Panc1 (cell line): ENCODE results near the gene DIAPH2. TPM values are rescaled to one million over a fixed set of nuclear protein-coding genes. Genes with fewer than 3 reads are reported as not detected.

Source experiments
- ATAC-seq: fragments of 200-7000 bp; cut with Tn5 transposase; 2 replicates; pipeline ENCODE4 v1.9.1; 2020; ENCODE audit warnings: mild to moderate bottlenecking, moderate library complexity
- BruUV-seq: library from RNA; stranded (reverse); fragments of 400-500 nt; replicated peaks from 2 replicates; lab custom pipeline; 2021; lab: Mats Ljungman, UMichigan
- CTCF ChIA-PET: fragments of 300-600 bp; sonication (Branson Sonifier 250); formaldehyde crosslinking; loops from one replicate; lab custom pipeline; 2022; ENCODE audit warnings: antibody characterized with exemption; lab: Charles Lee
- POLR2A ChIA-PET: fragments of 300-600 bp; sonication (Branson Sonifier 250); formaldehyde crosslinking; loops from one replicate; lab custom pipeline; 2022; ENCODE audit warnings: antibody characterized with exemption; lab: Charles Lee
- DNase-seq: peaks from one replicate; pipeline ENCODE4 v3.0.0-alpha.2; 2010; ENCODE audit warnings: low read depth, low spot score
- H3K27ac ChIP-seq: 2 replicates; pipeline ENCODE4 v1.5.1; 2011; ENCODE audit warnings: mild to moderate bottlenecking, low read length, inconsistent platforms
- H3K27me3 ChIP-seq: fragments of 200-500 bp; sonication (Bioruptor generic); 2 replicates; pipeline ENCODE4 v1.6.0; 2014; ENCODE audit warnings: low read length, inconsistent platforms; ENCODE audit not compliant: control insufficient read depth, insufficient read depth
- H3K36me3 ChIP-seq: fragments of 200-500 bp; sonication (Bioruptor generic); 2 replicates; pipeline ENCODE4 v1.5.1; 2014; ENCODE audit warnings: inconsistent platforms, mild to moderate bottlenecking, low read length, moderate library complexity; ENCODE audit not compliant: control insufficient read depth, insufficient read depth
- H3K4me1 ChIP-seq: 2 replicates; pipeline ENCODE4 v1.5.1; 2011; ENCODE audit warnings: inconsistent platforms, mild to moderate bottlenecking, low read length, moderate library complexity; ENCODE audit not compliant: control insufficient read depth, insufficient read depth
- H3K4me3 ChIP-seq, 2 experiments: 2 replicates each; pipeline ENCODE4 v1.5.1; 2011 to 2012; ENCODE audit warnings: low read depth in 2 of 2, low read length in 2 of 2, mild to moderate bottlenecking in 2 of 2, inconsistent platforms in 1 of 2, moderate library complexity in 1 of 2
- H3K9me3 ChIP-seq: fragments of 200-500 bp; sonication (Bioruptor generic); 2 replicates; pipeline ENCODE4 v1.5.1; 2014; ENCODE audit warnings: low read depth, mild to moderate bottlenecking, inconsistent platforms, low read length, moderate library complexity; ENCODE audit not compliant: control insufficient read depth, insufficient read depth
- CTCF ChIP-seq: fragments of 450-650 bp; IDR thresholded peaks from 2 replicates; pipeline ENCODE4 v1.5.1; 2017; ENCODE audit warnings: mild to moderate bottlenecking
- POLR2AphosphoS5 ChIP-seq: IDR thresholded peaks from 2 replicates; pipeline ENCODE4 v1.6.1; 2012; ENCODE audit warnings: mild to moderate bottlenecking, low read depth, low read length, moderate library complexity
- REST ChIP-seq, 2 experiments: IDR thresholded peaks; 2 replicates each; pipeline ENCODE4 v1.6.1; 2011 to 2012; ENCODE audit warnings: low read depth in 2 of 2, control low read depth in 1 of 2, low read length in 1 of 2, mild to moderate bottlenecking in 1 of 2, moderate library complexity in 1 of 2; ENCODE audit not compliant: insufficient read depth in 1 of 2
- SIN3A ChIP-seq: IDR thresholded peaks from 2 replicates; pipeline ENCODE4 v1.6.1; 2012; ENCODE audit warnings: low read depth, mild to moderate bottlenecking, low read length, moderate library complexity, borderline replicate concordance; ENCODE audit not compliant: insufficient read depth
- TCF7L2 ChIP-seq: IDR thresholded peaks from 2 replicates; pipeline ENCODE4 v1.6.1; 2011; ENCODE audit warnings: mild to moderate bottlenecking, low read depth, low read length, inconsistent platforms
- in situ Hi-C: cut with HindIII; loops from 2 replicates; pipeline ENCODE4 v1.10.0; 2016; ENCODE audit warnings: low sequenced_read_pairs, low pct_unique_long_range_greater_than_20kb
- intact Hi-C: fragments of 100-400 bp; cut with micrococcal nuclease; formaldehyde crosslinking; loops from one replicate; pipeline ENCODE4 v1.10.0; 2022; ENCODE audit not compliant: unreplicated experiment
- total RNA-seq: library from RNA; stranded (reverse); gene quantifications from one replicate; pipeline ENCODE4 v1.2.1, GENCODE V29; 2021; ENCODE audit not compliant: unreplicated experiment

DIAPH2 gene
- total RNA-seq, 1 experiment from 2014 or later: 17.0 TPM

GRCh38 chrX:96721354-96721753 lies 36.7 kb downstream of the DIAPH2 start:
- H3K4me1 ChIP-seq: no peaks in the 10 kb centered on the region
- no TSS peak for BruUV-seq
- H3K36me3 ChIP-seq: no peaks in the 10 kb centered on the region
- H3K4me3 ChIP-seq: no peak overlapping the region
- TF ChIP-seq SIN3A (no peak), TCF7L2 (no peak), CTCF (no peak), REST (IDR thresholded peaks at IDR 0.05; ENCODE audit: insufficient read depth in 1 of 2, low read depth in 2 of 2, low read length in 1 of 2) (no peak)
- POLR2A ChIA-PET: no interaction called here
- no peaks in the 10 kb centered on the region for H3K9me3 ChIP-seq
- DNase-seq (no peak), ATAC-seq (no peak)
- CTCF ChIA-PET: no interaction called here
- in situ Hi-C loops: no loop called here
- intact Hi-C loops: no loop called here
- no peaks in the 10 kb centered on the region for H3K27me3 ChIP-seq
- no peak overlapping the region for H3K27ac ChIP-seq

GRCh38 chrX:96722781-96723180 lies 38.1 kb downstream of the DIAPH2 start:
- ChIA-PET CTCF (no interaction called here), POLR2A (interaction anchor here (0.7 kb wide), 1 partner anchor 75 kb away, joined by 3 read pairs; no protein-coding TSS in a partner anchor)
- TF ChIP-seq SIN3A (no peak), REST (IDR thresholded peaks at IDR 0.05; ENCODE audit: insufficient read depth in 1 of 2, low read depth in 2 of 2, low read length in 1 of 2) (no peak), TCF7L2 (no peak), POLR2AphosphoS5 (no peak), CTCF (no peak)
- H3K27ac ChIP-seq: no peak overlapping the region
- ATAC-seq (no peak), DNase-seq (no peak)
- H3K4me3 ChIP-seq: no peak overlapping the region
- in situ Hi-C loops: no loop called here
- intact Hi-C loops: no loop called here
- no peaks in the 10 kb centered on the region for H3K36me3 ChIP-seq
- no peaks in the 10 kb centered on the region for H3K4me1 ChIP-seq
- no peaks in the 10 kb centered on the region for H3K27me3 ChIP-seq
- H3K9me3 ChIP-seq: no peaks in the 10 kb centered on the region
- BruUV-seq: no TSS peak
